Astrocyte of the cerebellum (primary cell): ENCODE results near the gene APEH.

Experiments
- DNase-seq: peaks from one replicate; pipeline ENCODE4 v3.0.0-alpha.2; 2011; ENCODE audit warnings: low read depth
- H3K4me3 ChIP-seq: 2 replicates; pipeline ENCODE4 v1.5.1; 2011; ENCODE audit warnings: mild to moderate bottlenecking, low read depth, low read length, moderate library complexity
- in situ Hi-C: cut with HindIII; loops from 2 replicates; pipeline ENCODE4 v1.10.0; 2017; ENCODE audit warnings: low sequenced_read_pairs
- TF ChIP-seq, protein P1 (sequence below): IDR thresholded peaks from 2 replicates; pipeline ENCODE4 v1.5.1; 2012; ENCODE audit warnings: low read length, low read depth, moderate library complexity, mild to moderate bottlenecking; ENCODE audit errors: missing control alignments

The APEH gene

DNA sequence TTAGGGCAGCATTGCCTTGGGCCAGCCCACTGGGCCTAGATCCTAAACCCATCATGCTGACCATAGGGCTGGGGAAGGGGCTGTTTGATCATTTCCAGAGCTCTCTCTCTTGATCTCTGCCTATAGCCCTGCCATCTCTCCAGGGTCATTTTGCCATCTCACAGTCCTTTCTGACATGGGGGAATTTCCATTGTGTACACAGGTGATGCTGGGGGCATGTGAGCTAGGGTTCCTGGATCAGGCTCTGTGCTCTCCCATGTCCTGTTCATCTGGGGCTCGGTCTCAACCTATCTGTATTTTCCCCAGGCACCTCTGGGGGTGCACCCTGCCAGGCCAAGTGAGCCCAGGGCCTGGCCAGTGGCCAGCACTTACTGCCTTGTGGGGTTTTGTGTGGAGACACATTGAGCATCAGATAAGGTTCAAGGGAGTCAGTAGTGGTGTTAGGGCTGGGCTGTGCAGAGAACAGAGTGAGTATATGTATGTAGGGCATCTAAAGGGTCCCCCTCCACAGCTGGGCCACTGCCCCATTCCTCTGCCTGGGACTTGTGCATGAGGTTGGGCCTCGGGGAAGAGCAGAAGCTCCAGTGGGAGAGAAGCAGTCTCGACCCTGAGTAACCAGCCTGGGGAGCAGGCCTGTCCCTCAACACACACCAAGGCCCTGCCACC is 25.7 kb upstream of the APEH start:
- TF ChIP-seq, protein P1, sequence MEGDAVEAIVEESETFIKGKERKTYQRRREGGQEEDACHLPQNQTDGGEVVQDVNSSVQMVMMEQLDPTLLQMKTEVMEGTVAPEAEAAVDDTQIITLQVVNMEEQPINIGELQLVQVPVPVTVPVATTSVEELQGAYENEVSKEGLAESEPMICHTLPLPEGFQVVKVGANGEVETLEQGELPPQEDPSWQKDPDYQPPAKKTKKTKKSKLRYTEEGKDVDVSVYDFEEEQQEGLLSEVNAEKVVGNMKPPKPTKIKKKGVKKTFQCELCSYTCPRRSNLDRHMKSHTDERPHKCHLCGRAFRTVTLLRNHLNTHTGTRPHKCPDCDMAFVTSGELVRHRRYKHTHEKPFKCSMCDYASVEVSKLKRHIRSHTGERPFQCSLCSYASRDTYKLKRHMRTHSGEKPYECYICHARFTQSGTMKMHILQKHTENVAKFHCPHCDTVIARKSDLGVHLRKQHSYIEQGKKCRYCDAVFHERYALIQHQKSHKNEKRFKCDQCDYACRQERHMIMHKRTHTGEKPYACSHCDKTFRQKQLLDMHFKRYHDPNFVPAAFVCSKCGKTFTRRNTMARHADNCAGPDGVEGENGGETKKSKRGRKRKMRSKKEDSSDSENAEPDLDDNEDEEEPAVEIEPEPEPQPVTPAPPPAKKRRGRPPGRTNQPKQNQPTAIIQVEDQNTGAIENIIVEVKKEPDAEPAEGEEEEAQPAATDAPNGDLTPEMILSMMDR = no peak
- H3K4me3 ChIP-seq = no peak overlapping the region
- DNase-seq = no peak
- in situ Hi-C loops = no loop called here

DNA sequence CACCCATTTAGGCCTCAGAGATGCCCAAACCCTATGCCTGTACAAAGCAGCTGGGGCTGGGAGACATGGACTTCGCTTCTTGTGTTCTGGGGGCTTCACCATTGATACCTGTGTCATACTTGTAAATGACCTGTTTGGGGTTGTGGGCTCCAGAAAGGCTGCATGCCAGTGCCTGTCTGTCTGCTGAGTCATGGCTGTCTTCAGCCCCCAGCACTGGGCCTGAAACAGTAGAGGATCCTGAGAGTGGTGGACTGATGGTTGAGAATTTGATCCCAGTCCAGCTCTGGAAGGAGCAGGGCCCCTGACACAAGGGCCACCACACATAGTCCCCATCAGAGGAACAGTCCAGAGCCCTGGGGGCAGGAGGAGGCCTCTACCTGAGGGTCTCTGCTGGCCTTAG is 24.6 kb upstream of the APEH start:
- no peak for DNase-seq
- H3K4me3 ChIP-seq = no peak overlapping the region
- in situ Hi-C loops = no loop called here
- TF ChIP-seq, protein P1 = no peak

- in situ Hi-C loops = no loop called here
- no peak overlapping the region for H3K4me3 ChIP-seq
- TF ChIP-seq, protein P1 = no peak
- DNase-seq = no peak
These were observed 24.0 kb upstream of the APEH start for GRCh38 chr3:49650177-49650576.

- no peak for DNase-seq
- H3K4me3 ChIP-seq = no peak overlapping the region
- TF ChIP-seq, protein P1 = no peak
- in situ Hi-C loops = no loop called here
These were observed 23.5 kb upstream of the APEH start for GRCh38 chr3:49650637-49651036.

DNA sequence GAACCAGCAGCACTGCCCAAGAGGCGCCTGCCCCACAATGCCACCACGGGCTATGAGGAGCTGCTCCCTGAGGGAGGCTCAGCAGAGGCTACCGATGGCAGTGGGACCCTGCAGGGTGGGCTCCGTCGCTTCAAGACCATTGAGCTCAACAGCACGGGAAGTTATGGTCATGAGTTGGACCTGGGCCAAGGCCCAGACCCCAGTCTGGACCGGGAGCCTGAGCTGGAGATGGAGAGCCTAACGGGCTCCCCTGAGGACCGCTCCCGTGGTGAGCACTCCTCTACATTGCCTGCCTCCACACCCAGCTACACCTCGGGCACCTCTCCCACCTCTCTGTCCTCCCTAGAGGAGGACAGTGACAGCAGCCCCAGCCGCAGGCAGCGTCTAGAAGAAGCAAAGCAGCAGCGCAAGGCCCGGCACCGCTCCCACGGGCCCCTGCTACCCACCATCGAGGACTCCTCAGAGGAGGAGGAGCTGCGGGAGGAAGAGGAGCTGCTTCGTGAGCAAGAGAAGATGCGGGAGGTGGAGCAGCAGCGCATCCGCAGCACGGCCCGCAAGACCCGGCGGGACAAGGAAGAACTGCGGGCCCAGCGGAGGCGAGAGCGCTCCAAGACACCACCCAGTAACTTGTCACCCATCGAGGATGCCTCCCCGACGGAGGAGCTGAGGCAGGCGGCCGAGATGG is 21.8 kb upstream of the APEH start:
- in situ Hi-C loops = no loop called here
- no peak for DNase-seq
- no peak overlapping the region for H3K4me3 ChIP-seq
- TF ChIP-seq, protein P1 = no peak

- in situ Hi-C loops = no loop called here
- H3K4me3 ChIP-seq = no peak overlapping the region
- TF ChIP-seq, protein P1 = no peak
- no peak for DNase-seq
These were observed 21.2 kb upstream of the APEH start for GRCh38 chr3:49652903-49653415.
